ENCODE measurements around the gene MUC5AC.
"Not testable (repeated sequence)": the region's sequence is repeated elsewhere in the genome, so short reads cannot be mapped to it uniquely, and the experiment has no call there.

MUC5AC gene, protein sequence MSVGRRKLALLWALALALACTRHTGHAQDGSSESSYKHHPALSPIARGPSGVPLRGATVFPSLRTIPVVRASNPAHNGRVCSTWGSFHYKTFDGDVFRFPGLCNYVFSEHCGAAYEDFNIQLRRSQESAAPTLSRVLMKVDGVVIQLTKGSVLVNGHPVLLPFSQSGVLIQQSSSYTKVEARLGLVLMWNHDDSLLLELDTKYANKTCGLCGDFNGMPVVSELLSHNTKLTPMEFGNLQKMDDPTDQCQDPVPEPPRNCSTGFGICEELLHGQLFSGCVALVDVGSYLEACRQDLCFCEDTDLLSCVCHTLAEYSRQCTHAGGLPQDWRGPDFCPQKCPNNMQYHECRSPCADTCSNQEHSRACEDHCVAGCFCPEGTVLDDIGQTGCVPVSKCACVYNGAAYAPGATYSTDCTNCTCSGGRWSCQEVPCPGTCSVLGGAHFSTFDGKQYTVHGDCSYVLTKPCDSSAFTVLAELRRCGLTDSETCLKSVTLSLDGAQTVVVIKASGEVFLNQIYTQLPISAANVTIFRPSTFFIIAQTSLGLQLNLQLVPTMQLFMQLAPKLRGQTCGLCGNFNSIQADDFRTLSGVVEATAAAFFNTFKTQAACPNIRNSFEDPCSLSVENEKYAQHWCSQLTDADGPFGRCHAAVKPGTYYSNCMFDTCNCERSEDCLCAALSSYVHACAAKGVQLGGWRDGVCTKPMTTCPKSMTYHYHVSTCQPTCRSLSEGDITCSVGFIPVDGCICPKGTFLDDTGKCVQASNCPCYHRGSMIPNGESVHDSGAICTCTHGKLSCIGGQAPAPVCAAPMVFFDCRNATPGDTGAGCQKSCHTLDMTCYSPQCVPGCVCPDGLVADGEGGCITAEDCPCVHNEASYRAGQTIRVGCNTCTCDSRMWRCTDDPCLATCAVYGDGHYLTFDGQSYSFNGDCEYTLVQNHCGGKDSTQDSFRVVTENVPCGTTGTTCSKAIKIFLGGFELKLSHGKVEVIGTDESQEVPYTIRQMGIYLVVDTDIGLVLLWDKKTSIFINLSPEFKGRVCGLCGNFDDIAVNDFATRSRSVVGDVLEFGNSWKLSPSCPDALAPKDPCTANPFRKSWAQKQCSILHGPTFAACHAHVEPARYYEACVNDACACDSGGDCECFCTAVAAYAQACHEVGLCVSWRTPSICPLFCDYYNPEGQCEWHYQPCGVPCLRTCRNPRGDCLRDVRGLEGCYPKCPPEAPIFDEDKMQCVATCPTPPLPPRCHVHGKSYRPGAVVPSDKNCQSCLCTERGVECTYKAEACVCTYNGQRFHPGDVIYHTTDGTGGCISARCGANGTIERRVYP (N-terminal part only)

DNA sequence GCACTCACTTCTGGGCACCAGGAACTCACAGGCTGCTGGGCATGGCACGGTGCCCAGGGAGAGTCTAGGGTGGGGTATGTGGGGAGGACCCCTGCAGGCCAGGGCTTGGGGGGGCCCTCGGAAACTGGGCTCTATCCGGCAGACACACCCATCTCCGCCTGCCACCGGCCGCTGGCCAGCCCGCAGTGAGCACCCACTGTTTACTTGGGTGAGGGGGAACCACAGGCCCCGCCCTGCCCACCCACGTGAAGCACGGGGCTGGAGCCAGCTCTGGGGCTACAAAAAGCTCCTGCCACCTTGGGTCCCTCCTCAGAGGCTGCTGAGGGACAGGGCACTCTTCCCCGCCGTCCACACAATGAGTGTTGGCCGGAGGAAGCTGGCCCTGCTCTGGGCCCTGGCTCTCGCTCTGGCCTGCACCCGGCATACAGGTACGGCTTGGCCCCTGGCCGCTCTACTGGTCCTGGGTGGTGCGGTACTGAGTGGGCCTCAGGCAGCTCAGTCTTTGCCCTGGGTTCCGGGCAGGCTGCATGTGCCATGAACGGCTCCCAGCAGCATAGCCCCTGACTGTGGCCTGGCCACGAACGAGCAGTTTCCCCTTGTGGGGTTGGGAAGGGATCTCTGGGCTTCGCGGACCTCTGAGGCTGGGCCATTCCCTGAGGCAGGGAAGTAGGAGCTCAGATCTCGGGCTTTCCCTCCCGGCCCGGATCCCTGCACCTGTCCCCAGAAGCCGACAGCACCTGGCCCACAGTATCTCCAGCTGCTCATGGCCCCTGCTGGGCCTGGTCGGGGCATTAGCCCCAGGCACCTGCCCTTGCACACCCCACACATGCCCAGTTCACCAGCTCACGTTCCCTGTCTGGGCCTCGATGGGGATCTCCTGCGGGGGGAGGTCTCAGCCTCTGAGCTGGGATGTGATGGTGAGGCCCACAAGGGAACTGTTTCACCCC is at the start of gene MUC5AC:
Gene MUC5AC (plus strand): TSS at position 309 of the 947 bp plus-strand sequence. CDS start 47 bp downstream, at position 356.
- DNase-seq, result no peak

GRCh38 chr11:1108246-1108900 is 49.4 kb upstream of the MUC5AC start:
- DNase-seq, result no peak

- DNase-seq, result no peak
These were observed 48.4 kb upstream of the MUC5AC start for GRCh38 chr11:1109101-1109917.

- no peak for DNase-seq
These were observed 47.6 kb upstream of the MUC5AC start for GRCh38 chr11:1109918-1110705.

- DNase-seq, result no peak
These were observed 46.1 kb upstream of the MUC5AC start for GRCh38 chr11:1111545-1112212.

GRCh38 chr11:1112351-1113191 is 45.2 kb upstream of the MUC5AC start:
- DNase-seq, result no peak

DNA sequence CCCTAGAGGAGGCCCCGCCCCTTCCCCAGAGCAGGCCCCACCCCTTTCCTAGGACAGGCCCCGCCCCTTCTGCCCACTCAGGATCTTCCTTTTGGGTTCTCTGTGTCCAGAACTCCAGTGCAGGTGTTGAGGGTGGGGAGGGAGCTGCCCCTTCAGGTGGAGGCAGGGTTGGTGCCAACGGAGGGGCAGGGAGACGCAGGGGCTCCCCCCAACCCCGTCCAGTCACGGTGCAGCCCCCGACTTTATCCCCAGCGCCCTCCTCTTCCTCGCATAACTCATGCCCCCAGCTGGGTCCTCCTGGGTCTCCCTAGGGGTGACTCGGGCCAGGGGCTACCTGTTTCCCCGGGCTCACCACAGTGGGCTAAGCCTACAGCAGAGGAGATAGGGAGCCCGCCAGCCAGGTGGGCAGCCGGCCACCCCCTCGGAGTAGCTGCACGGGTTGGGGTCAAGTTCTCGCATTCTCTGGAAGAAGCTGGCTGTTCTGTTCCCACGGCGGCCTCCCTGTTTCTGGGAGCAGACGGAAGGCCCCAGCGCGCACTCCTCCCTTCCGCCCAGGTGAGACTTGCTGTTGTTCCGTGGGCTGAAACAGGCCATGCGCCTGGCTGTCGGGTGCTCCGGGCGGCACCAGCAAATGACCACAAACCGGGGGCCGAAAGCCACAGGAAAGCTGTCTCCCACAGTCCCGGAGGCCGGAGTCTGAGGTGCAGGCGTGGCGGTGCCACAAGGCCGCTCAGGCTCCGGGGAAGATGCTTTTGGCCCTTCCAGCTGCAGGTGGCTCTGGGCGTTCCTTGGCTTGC is 44.1 kb upstream of the MUC5AC start:
- no peak for DNase-seq

DNA sequence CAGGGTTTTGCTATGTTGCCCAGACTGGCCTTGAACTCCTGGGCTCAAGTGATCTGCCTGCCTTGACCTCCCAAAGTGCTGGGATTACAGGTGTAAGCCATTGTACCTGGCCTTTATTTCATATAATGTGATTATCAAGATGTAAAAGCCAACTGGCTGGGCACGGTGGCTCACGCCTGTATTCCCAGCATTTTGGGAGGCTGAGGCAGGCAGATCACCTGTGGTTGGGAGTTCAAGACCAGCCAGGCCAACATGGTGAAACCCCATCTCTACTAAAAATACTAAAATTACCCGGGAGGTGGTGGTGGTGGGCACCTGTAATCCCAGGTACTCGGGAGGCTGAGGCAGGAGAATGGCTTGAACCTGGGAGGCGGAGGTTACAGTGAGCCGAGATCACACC is 42.5 kb upstream of the MUC5AC start:
- not testable (repeated sequence) for DNase-seq

DNA sequence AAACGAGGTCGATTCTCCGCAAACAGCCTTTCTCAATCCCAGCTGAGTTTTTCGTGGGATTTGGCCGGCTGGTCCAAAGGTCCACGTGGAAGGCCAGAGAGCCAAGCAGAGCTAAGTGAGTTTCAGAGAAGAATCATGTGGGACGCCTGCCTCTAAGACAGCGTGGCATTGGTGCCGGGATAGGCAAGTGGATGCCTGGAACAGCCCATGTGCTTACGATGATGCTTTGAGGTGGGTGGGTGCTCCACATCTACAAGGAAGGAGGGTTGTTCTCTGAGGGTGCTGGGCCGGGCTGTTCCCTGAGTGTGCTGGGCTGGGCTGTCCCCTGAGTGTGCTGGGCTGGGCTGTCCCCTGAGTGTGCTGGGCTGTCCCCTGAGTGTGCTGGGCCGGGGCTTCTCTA is 41.6 kb upstream of the MUC5AC start:
- DNase-seq, result no peak

GRCh38 chr11:1116666-1117390 is 40.9 kb upstream of the MUC5AC start:
- DNase-seq, result no peak

DNA sequence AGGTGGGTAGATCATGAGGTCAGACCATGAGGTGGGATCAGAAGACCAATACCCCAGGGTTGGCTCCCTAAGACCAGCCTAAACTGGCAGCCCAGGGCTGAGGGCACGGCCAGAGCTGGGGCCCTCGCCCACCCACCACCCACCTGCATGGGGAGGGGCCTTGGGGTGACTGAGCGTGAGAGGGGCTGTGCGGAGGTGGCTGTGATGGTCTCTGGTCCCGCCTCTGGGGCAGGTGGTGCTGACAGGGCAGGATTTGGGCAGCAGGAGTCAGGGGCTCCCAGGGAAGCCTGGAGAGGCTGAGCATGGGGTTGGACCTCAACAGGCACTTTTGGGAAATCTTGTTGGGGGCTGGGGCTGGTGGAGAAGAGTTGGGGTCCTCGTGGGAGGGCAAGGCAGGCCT is 39.8 kb upstream of the MUC5AC start:
- no peak for DNase-seq

DNA sequence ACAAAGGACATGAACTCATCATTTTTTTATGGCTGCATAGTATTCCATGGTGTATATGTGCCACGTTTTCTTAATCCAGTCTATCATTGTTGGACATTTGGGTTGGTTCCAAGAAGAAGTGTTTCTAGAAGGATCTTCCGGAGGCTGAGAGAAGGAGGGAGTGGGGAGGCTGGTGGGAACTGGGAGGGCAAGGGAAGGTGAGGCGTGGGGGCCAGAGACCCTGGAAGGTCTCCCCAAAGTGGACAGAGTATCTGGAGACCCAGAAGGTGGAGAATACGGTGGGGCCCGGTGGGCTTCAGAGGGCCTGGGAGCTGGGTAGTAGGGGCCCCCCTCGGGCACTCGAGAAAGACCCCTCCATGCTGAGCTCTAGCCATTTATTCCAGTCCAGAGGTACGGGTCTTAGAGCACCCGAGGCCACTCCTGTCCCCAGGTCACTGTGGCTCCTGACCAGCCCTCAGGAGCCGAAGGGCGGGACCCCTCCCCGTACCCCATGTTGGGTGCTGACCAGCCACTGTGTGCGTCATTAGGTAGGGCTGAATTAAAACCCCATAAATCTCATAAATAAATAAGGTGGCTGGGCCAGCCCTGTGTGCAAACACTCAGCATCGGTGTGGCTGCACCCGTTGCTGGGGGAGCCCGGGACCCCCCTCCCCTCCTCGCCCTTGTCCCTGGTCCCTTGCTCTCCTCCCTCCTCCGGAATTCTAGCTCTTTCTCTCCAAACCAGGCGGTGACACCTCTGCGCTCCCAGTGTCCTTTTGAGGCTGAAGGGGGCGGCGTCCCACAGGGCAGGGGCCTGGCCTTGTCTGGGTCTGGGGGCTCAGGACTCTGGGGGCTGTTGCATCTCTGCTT is 38.8 kb upstream of the MUC5AC start:
- DNase-seq, result no peak

GRCh38 chr11:1119604-1120146 is 38.1 kb upstream of the MUC5AC start:
- no peak for DNase-seq

DNA sequence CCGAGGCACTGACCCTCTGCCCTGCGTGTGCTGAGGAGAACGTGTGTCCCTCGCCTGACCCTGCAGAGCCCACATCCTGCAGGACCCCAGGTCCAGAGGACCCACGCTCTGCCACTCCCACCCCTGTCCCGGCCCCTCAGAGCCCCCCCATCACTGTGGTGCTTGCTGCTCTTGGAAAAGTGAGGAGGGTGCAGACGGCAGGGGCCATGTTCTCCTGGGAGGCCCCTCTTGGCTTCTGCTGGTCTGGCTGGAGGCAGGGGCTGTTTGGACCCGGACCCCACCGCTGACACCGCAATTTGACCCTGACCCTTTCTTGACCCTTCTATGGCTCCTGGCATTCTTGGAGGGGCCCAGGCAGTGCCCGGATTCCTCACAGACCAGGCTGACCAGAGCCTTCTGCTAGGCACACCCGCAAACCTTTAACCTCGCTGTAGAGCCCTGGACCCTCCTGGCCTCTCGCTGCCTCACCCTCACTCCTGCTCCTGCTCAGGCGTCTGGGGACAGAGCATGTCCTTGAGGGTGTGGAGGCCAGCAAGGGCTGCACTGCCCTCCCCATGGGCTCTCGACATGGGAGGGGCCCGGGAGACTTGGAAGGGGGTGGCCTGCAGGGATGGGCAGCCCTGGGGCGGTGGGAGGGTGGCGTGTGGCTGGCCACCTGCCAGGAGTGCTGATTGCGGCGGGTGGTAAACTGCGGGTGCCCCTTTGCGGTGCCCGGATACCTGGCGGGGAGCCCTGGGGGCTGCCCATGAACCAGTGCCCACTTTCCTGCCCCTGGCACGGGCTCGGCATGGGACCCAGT is 37.0 kb upstream of the MUC5AC start:
- no peak for DNase-seq

Measured in NK-92 treated with Interleukin-12 subunit alpha and Interleukin-12 subunit beta, amount 100 ng/mL, for 24 hours (cell line).